PC-3 (cell line): ENCODE measurements around the gene RNU1-4.
"Not testable (repeated sequence)": the region's sequence is repeated elsewhere in the genome, so short reads cannot be mapped to it uniquely, and the experiment has no call there.

Source experiments
- CTCF ChIP-seq: fragments of 300-600 bp; sonication (generic); conservative IDR thresholded peaks from 2 replicates; pipeline ENCODE4 v1.5.1; 2017; ENCODE audit warnings: antibody characterized with exemption, low read depth, mild to moderate bottlenecking, low read length
- EZH2 ChIP-seq: fragments of 300-600 bp; sonication (generic); IDR thresholded peaks from one replicate; pipeline ENCODE4 v1.6.1; 2017; ENCODE audit warnings: antibody characterized with exemption, mild to moderate bottlenecking, low read length; ENCODE audit not compliant: unreplicated experiment
- EZH2phosphoT487 ChIP-seq: fragments of 300-600 bp; sonication (generic); IDR thresholded peaks from 2 replicates; pipeline ENCODE4 v1.6.1; 2018; ENCODE audit warnings: mild to moderate bottlenecking, antibody characterized with exemption, low read length, borderline replicate concordance

GRCh38 chr1:16759041-16759493 is 18.8 kb downstream of the RNU1-4 start:
- TF ChIP-seq CTCF, EZH2, EZH2phosphoT487: not testable (repeated sequence)
